GM12878 (cell line): ENCODE measurements around the gene PRLH. TPM values are rescaled to one million over a fixed set of nuclear protein-coding genes. Genes with fewer than 3 reads are reported as not detected.

Experiments
- ATAC-seq: fragments of 200-7000 bp; cut with Tn5 transposase; 3 replicates; pipeline ENCODE4 v1.9.1; 2020; ENCODE audit warnings: mild to moderate bottlenecking, moderate library complexity
- BruUV-seq: library from RNA; stranded (reverse); fragments of 400-500 nt; replicated peaks from 2 replicates; lab custom pipeline; 2021; lab: Mats Ljungman, UMichigan
- CTCF ChIA-PET: fragments of 300-600 bp; sonication (Branson Sonifier 250); formaldehyde crosslinking; extraction: SDS; loops from one replicate; lab custom pipeline; 2021; ENCODE audit warnings: inconsistent platforms; lab: Yijun Ruan, JAX
- POLR2A ChIA-PET: fragments of 350-600 bp; formaldehyde crosslinking; extraction: SDS; loops from one replicate; lab custom pipeline; 2021; ENCODE audit warnings: inconsistent platforms; lab: Charles Lee
- RAD21 ChIA-PET: fragments of 300-600 bp; sonication (Branson Sonifier 250); formaldehyde crosslinking; loops from one replicate; lab custom pipeline; 2023; ENCODE audit warnings: antibody characterized with exemption; ENCODE audit not compliant: unreplicated experiment; lab: Charles Lee
- SMC1A ChIA-PET: fragments of 300-600 bp; sonication (Branson Sonifier 250); formaldehyde crosslinking; loops from one replicate; lab custom pipeline; 2023; ENCODE audit not compliant: unreplicated experiment, uncharacterized antibody; lab: Charles Lee
- DNase-seq: peaks from one replicate; pipeline ENCODE4 v3.0.0-alpha.2; 2011; ENCODE audit warnings: low read depth, low spot score
- FAIRE-seq: peaks from 3 replicates; lab custom pipeline; 2011; peaks lifted over from hg19 to GRCh38; lab: Jason Lieb, UNC
- H2AFZ ChIP-seq: 2 replicates; pipeline ENCODE4 v1.6.0; 2011; ENCODE audit warnings: low read depth, low read length, control low read depth; ENCODE audit not compliant: control insufficient read depth
- H3K27ac ChIP-seq: 2 replicates; pipeline ENCODE4 v1.5.1; 2011; ENCODE audit warnings: control low read depth; ENCODE audit not compliant: control insufficient read depth, insufficient read depth
- H3K27me3 ChIP-seq, 2 experiments: replicated peaks in 1 of 2; 2 replicates each; pipeline versions ENCODE4 v1.6.0 to v1.6.1; 2011; ENCODE audit warnings: low read length in 1 of 2; ENCODE audit not compliant: control insufficient read depth in 2 of 2, insufficient read depth in 2 of 2
- H3K36me3 ChIP-seq, 2 experiments: 2 replicates each; pipeline ENCODE4 v1.5.1; 2011; ENCODE audit warnings: low read length in 1 of 2; ENCODE audit not compliant: control insufficient read depth in 2 of 2, insufficient read depth in 2 of 2
- H3K4me1 ChIP-seq: 2 replicates; pipeline ENCODE4 v1.6.1; 2011; ENCODE audit warnings: mild to moderate bottlenecking, low read length, moderate library complexity, mixed read lengths; ENCODE audit not compliant: control insufficient read depth, insufficient read depth
- H3K4me2 ChIP-seq: 2 replicates; pipeline ENCODE4 v1.6.0; 2011; ENCODE audit warnings: control low read depth; ENCODE audit not compliant: control insufficient read depth, insufficient read depth
- H3K4me3 ChIP-seq: fragments of 200-600 bp; sonication (generic); 2 replicates; pipeline ENCODE4 v1.5.1; 2016
- H3K79me2 ChIP-seq: 2 replicates; pipeline ENCODE4 v1.6.0; 2011; ENCODE audit warnings: low read length; ENCODE audit not compliant: control insufficient read depth, insufficient read depth
- H3K9ac ChIP-seq: 2 replicates; pipeline ENCODE4 v1.8.0; 2011; ENCODE audit warnings: low read length, control low read depth, mixed read lengths; ENCODE audit not compliant: control insufficient read depth, insufficient read depth
- H3K9me3 ChIP-seq: replicated peaks from 3 replicates; pipeline ENCODE4 v1.5.1; 2011; ENCODE audit warnings: mild to moderate bottlenecking, low read length; ENCODE audit not compliant: control insufficient read depth, insufficient read depth
- H4K20me1 ChIP-seq: 2 replicates; pipeline ENCODE4 v1.6.0; 2011; ENCODE audit not compliant: control insufficient read depth, insufficient read depth
- CUX1 ChIP-seq: IDR thresholded peaks from 2 replicates; pipeline ENCODE4 v1.6.1; 2012; ENCODE audit warnings: improper control_type of control experiment, low read depth, low read length; ENCODE audit not compliant: insufficient replicate concordance
- E4F1 ChIP-seq: fragments of 450-650 bp; IDR thresholded peaks from 2 replicates; pipeline ENCODE4 v1.6.1; 2018; ENCODE audit warnings: borderline replicate concordance, mild to moderate bottlenecking; ENCODE audit not compliant: partially characterized antibody
- ELK1 ChIP-seq: IDR thresholded peaks from 2 replicates; pipeline ENCODE4 v1.6.1; 2012; ENCODE audit warnings: low read depth, low read length, improper control_type of control experiment
- EP300 ChIP-seq, 2 experiments: fragments of 150-350 bp in 1 of 2; IDR thresholded peaks; 2 replicates each; pipeline ENCODE4 v1.6.1; 2011 to 2012; ENCODE audit warnings: low read depth in 2 of 2, low read length in 2 of 2, borderline replicate concordance in 1 of 2, improper control_type of control experiment in 1 of 2, inconsistent platforms in 1 of 2; ENCODE audit not compliant: control insufficient read depth in 1 of 2
- HDGF ChIP-seq: fragments of 450-650 bp; IDR thresholded peaks from 2 replicates; pipeline ENCODE4 v1.6.1; 2016; ENCODE audit warnings: antibody characterized with exemption
- KDM1A ChIP-seq: fragments of 200-600 bp; sonication (generic); IDR thresholded peaks from 2 replicates; pipeline ENCODE4 v1.6.1; 2016; ENCODE audit warnings: borderline replicate concordance
- MYC ChIP-seq: IDR thresholded peaks from 2 replicates; pipeline ENCODE4 v1.6.1; 2011; ENCODE audit warnings: mild to moderate bottlenecking, low read length, moderate library complexity, inconsistent platforms; ENCODE audit not compliant: insufficient read depth, insufficient replicate concordance, insufficient read length, severe bottlenecking
- NFYB ChIP-seq: IDR thresholded peaks from 2 replicates; pipeline ENCODE4 v1.6.1; 2011; ENCODE audit warnings: low read depth, mild to moderate bottlenecking, low read length, improper control_type of control experiment, moderate library complexity; ENCODE audit not compliant: insufficient read depth
- NR2F1 ChIP-seq: fragments of 450-650 bp; conservative IDR thresholded peaks from 2 replicates; pipeline ENCODE4 v1.6.1; 2017; ENCODE audit warnings: mild to moderate bottlenecking
- RELA ChIP-seq: fragments of 450-650 bp; IDR thresholded peaks from 2 replicates; pipeline ENCODE4 v1.8.0; 2014; ENCODE audit warnings: borderline replicate concordance; ENCODE audit not compliant: partially characterized antibody
- SP1 ChIP-seq: IDR thresholded peaks from one replicate; pipeline ENCODE4 v1.6.1; 2011; ENCODE audit warnings: low read depth, low read length
- SUZ12 ChIP-seq: fragments of 200-600 bp; sonication (generic); IDR thresholded peaks from one replicate; pipeline ENCODE4 v1.6.1; 2018; ENCODE audit warnings: antibody characterized with exemption, mild to moderate bottlenecking; ENCODE audit not compliant: unreplicated experiment
- WRNIP1 ChIP-seq: IDR thresholded peaks from 2 replicates; pipeline ENCODE4 v1.6.1; 2011; ENCODE audit warnings: low read depth, low read length, improper control_type of control experiment, borderline replicate concordance
- WGBS: methylation state at CpG from one replicate; pipeline ENCODE4 v1.1.6; 2016; ENCODE audit warnings: low lambda C conversion rate; ENCODE audit not compliant: insufficient replicate concordance, insufficient coverage; ENCODE audit errors: missing lambda C conversion rate; 5-methylcytosine and 5-hydroxymethylcytosine counted together
- in situ Hi-C: fragments of 300-500 bp; cut with MboI; formaldehyde crosslinking; loops from 9 replicates; pipeline ENCODE4 v1.14.3; 2018; ENCODE audit warnings: mixed read lengths
- intact Hi-C: fragments of 100-400 bp; cut with micrococcal nuclease; formaldehyde crosslinking; loops from one replicate; pipeline ENCODE4 v1.14.2; 2022; ENCODE audit not compliant: unreplicated experiment
- polyA plus RNA-seq, 11 experiments: library from polyadenylated mRNA; depleted of rRNA in 4 of 11; unstranded in 6 of 11; stranded (reverse) in 5 of 11; fragments of >200 nt; fragmentation: Nextera tagmentation in 4 of 11; fragmentation: Illumina TruSeq in 1 of 11; extraction: Ambion mirVana in 4 of 11; extraction: Trizol in 1 of 11; gene quantifications; 1 replicate in 1 of 11; 2 replicates in 10 of 11; pipeline versions ENCODE4 v1.2.1 to v1.2.3, GENCODE V29; 2011 to 2016; ENCODE audit warnings: inconsistent platforms in 2 of 11, missing spikeins in 2 of 11, low read depth in 1 of 11
- total RNA-seq, 4 experiments: library from RNA; depleted of rRNA in 3 of 4; stranded (reverse); fragments of >200 nt in 3 of 4; fragmentation: Illumina TruSeq in 1 of 4; extraction: Trizol in 1 of 4; gene quantifications; 2 replicates each; pipeline versions ENCODE4 v1.2.1 to v1.2.3, GENCODE V29; 2013 to 2021

Gene PRLH
- total and polyA plus RNA-seq, 10 of the 15 experiments (the other 5 are each of a cell fraction or from before 2014, with no cell fraction given): not detected

- ChIA-PET CTCF (interaction anchor here (1.3 to 6.7 kb wide), 5 partner anchors 9 to 171 kb away, joined by 4 to 364 read pairs (median 21); no protein-coding TSS in a partner anchor), POLR2A (interaction anchor here (0.6 kb wide), 1 partner anchor 44 kb away, joined by 3 read pairs; no protein-coding TSS in a partner anchor), RAD21 (interaction anchor here (1.3 to 7.4 kb wide), 3 partner anchors 42 to 454 kb away, joined by 3 to 300 read pairs (median 14); no protein-coding TSS in a partner anchor), SMC1A (interaction anchor here (1.2 to 7.1 kb wide), 2 partner anchors 36 to 62 kb away, joined by 3 to 190 read pairs; no protein-coding TSS in a partner anchor)
- no peak overlapping the region for H3K4me3 ChIP-seq
- intact Hi-C loops: loop anchor here (2.0 to 5.0 kb wide), 2 partner anchors 152 to 201 kb away; no protein-coding TSS in a partner anchor
- H4K20me1 ChIP-seq: no peaks in the 10 kb centered on the region
- H3K27ac ChIP-seq: no peak overlapping the region
- no peak overlapping the region for H3K9ac ChIP-seq
- H2AFZ ChIP-seq: no peak overlapping the region
- no peak for ATAC-seq
- 47% methylated on average over 8 of the region's 8 CpGs for WGBS
- in situ Hi-C loops: loop anchor here (5.0 kb wide), 2 partner anchors 62 to 417 kb away; no protein-coding TSS in a partner anchor
- H3K9me3 ChIP-seq: no peaks in the 10 kb centered on the region; the same call in 2 of the 3 replicates
- no peak for DNase-seq
- no peaks in the 10 kb centered on the region for H3K4me1 ChIP-seq
- FAIRE-seq: no peak
- H3K36me3 ChIP-seq: no peaks in the 10 kb centered on the region
- H3K79me2 ChIP-seq: no peaks in the 10 kb centered on the region
- H3K27me3 ChIP-seq: peaks cover 0 to 2% of the 10 kb centered on the region in 2 experiments; a peak in 1 of 4 replicates
- no peak overlapping the region for H3K4me2 ChIP-seq
- BruUV-seq: no TSS peak
- TF ChIP-seq ELK1 (no peak), KDM1A (no peak), HDGF (no peak), WRNIP1 (no peak), NFYB (no peak), CUX1 (no peak), RELA (no peak), MYC (no peak), E4F1 (no peak), EP300 (IDR thresholded peaks at IDR 0.05; ENCODE audit: borderline replicate concordance in 1 of 2, control insufficient read depth in 1 of 2, low read depth in 2 of 2, low read length in 2 of 2) (no peak), NR2F1 (no peak), SUZ12 (no peak), SP1 (no peak)
Observed at GRCh38 chr2:237573721-237574415, 7.5 kb downstream of the PRLH start.
